Epithelial cell of proximal tubule (primary cell): ENCODE results near the gene LPCAT1. TPM values are rescaled to one million over a fixed set of nuclear protein-coding genes. Genes with fewer than 3 reads are reported as not detected.

Experiments
- DNase-seq: peaks from one replicate; pipeline ENCODE4 v3.0.0-alpha.2; 2011; ENCODE audit warnings: low read depth
- H3K4me3 ChIP-seq: 2 replicates; pipeline ENCODE4 v1.5.1; 2011; ENCODE audit warnings: low read depth, mild to moderate bottlenecking, low read length
- total RNA-seq: library from RNA; depleted of rRNA; stranded (reverse); fragments of >200 nt; gene quantifications from 2 replicates; pipeline ENCODE4 v1.2.3, GENCODE V29; 2015
- TF ChIP-seq, protein P1 (sequence below): conservative IDR thresholded peaks from 2 replicates; pipeline ENCODE4 v1.5.1; 2012; ENCODE audit warnings: low read depth, mild to moderate bottlenecking, low read length

The LPCAT1 gene
- total RNA-seq, 1 donor from 2014 or later = 105 TPM

DNA sequence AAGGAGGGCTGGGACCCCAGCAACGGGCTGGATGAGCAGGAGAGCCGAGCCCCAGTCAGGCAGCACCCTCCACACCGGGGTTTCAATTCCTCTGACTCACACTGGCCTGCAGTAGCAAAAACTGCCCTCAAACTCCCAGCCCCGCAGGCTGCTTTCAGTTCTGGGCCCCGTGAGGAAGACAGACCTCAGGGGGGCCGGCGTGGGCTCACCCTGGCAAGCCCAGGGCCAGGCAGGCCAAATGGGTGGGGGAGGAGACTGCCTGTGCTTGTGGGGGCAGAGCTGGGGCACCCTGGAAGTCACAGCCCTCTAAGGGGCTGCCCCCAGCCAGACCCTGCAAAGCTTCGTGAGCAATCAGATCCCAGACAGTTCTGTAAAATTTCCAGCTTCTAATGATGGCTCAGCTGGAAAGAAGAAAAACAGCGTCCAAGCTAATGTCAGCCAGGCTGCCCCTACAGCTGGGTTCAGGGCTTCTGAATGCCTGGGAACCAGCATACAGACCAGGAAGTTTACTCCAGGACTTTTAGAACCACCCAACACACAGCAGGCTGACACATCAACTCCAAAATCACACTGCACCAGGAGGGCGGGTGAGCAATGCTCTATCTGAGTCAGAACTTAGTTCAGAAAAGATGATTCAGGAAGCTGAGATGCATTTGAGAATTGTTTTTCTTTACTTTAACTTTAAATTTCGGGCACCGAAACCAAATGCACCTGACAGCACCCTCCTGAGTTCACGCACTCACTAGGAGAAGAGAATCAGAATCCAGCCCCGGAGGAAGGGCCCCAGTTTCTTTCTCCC is 34.7 kb downstream of the LPCAT1 start:
- no peak for DNase-seq
- TF ChIP-seq, protein P1, sequence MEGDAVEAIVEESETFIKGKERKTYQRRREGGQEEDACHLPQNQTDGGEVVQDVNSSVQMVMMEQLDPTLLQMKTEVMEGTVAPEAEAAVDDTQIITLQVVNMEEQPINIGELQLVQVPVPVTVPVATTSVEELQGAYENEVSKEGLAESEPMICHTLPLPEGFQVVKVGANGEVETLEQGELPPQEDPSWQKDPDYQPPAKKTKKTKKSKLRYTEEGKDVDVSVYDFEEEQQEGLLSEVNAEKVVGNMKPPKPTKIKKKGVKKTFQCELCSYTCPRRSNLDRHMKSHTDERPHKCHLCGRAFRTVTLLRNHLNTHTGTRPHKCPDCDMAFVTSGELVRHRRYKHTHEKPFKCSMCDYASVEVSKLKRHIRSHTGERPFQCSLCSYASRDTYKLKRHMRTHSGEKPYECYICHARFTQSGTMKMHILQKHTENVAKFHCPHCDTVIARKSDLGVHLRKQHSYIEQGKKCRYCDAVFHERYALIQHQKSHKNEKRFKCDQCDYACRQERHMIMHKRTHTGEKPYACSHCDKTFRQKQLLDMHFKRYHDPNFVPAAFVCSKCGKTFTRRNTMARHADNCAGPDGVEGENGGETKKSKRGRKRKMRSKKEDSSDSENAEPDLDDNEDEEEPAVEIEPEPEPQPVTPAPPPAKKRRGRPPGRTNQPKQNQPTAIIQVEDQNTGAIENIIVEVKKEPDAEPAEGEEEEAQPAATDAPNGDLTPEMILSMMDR = no peak
- no peak overlapping the region for H3K4me3 ChIP-seq

DNA sequence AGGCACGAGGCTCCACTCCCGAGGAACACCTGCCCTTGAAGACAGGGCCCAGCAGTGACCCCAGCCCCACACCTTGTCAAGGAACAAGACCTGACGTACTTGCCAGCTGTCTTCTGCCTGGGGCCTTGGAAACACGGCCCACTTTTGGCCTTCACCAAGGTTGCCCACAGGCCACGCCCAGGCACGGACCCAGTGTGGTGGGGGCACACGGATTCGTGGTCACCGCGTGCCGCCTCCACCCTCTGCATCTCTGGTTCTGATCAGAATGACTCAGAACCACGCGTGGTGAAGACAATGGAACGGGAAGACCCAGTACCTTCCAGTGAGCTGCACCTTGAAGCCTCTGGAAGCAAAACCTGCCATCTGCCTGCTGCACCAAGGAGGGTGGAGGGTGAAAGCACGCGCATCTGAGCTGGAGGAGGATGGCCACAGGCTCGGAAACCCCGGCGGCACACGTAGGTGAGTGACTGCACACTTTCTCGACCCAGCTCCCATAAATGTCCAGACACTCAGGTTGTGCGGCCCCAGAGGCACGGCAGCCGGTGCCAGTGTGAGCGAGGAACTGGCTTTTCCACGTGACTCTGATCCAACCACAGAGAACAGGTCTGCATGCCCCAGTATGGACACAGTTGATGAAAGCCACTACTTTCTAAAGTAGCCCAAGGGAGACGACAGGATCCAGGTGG is 36.5 kb downstream of the LPCAT1 start:
- TF ChIP-seq, protein P1 = no peak
- H3K4me3 ChIP-seq = no peak overlapping the region
- no peak for DNase-seq

DNA sequence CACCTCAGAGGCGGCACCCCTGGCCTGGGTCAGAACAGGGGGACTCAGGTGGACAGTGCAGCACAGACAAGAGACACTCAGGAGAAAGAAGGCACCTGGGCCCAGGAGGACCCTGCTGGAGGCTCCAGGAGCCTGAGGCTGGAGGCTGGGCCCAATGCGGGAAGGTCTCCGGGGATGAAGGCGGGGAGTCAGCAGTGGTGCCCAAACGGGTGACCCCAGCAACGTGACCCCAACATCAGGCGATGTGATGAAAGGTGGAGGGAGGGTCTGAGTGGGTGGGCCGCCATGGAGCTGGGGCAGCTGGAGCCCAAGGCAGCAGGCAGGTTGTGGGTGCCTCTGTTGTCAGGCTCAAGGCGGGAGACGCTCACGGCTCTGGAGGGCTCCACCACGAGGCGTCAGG is 37.5 kb downstream of the LPCAT1 start:
- H3K4me3 ChIP-seq = no peak overlapping the region
- TF ChIP-seq, protein P1 = no peak
- DNase-seq = no peak

DNA sequence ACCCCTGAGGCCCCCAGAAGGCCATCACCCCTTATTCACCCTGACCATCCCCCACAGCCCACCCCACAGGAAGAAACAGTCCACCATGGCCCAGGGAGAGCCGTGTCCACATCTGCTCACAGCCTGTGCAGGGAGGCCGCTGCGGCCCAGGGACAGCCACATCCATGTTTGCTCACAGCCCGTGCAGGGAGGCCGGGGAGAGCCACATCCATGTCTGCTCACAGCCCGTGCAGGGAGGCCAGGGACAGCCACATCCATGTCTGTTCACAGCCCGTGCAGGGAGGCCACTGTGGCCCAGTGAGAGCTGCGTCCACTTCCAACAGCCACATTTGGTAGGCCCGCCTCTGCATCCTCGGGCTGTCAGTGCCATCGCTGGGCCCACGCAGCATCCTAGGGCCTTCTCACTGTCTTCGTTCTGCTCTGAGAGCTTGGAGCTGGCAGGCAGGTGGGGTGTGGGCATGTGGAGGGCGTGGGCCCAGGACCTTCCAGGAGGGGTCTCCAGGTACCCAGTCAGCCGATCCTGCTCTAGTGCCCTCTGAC is 38.1 kb downstream of the LPCAT1 start:
- TF ChIP-seq, protein P1 = no peak
- no peak overlapping the region for H3K4me3 ChIP-seq
- DNase-seq = no peak

DNA sequence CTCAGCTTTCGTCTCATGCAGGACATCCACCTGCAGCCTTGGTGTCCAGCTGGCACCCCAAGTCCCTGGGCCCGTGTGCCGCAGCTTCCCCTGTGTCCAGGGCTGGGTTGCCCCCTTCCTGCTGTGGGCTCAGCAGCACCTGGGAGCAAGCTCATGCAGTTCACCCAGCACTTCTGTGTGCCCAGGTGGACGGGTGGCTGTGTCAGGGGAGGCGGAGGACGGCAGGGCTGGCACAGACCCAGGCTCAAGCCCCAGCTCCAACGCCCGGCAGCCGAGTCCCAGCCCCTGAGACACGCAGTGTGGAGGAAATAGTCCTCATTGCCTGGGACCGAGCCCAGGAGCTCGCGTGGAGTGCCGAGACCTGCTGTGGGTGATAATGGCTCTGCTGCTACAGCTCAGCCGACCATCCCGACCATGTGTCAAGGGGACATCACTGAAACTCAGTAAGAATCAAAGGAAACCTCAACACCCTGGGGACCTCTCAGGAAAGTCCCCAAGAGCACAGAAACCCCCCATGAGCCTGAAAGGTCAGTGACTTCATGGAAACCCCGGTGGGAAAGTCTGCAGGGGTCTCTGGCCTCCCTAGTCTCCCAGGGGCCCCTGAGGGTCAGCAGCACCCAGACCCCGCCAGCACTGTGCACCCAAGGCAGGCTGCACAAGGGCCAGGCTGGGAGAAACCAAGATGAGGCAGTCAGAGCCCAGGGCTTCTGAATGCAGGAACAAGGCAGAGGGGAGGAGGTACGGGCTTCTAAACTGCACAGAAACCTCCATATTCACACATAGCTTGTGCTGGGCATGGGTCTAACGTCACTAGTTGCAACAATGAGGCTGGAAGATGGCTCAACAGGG is 38.8 kb downstream of the LPCAT1 start:
- DNase-seq = no peak
- TF ChIP-seq, protein P1 = no peak
- H3K4me3 ChIP-seq = no peak overlapping the region

DNA sequence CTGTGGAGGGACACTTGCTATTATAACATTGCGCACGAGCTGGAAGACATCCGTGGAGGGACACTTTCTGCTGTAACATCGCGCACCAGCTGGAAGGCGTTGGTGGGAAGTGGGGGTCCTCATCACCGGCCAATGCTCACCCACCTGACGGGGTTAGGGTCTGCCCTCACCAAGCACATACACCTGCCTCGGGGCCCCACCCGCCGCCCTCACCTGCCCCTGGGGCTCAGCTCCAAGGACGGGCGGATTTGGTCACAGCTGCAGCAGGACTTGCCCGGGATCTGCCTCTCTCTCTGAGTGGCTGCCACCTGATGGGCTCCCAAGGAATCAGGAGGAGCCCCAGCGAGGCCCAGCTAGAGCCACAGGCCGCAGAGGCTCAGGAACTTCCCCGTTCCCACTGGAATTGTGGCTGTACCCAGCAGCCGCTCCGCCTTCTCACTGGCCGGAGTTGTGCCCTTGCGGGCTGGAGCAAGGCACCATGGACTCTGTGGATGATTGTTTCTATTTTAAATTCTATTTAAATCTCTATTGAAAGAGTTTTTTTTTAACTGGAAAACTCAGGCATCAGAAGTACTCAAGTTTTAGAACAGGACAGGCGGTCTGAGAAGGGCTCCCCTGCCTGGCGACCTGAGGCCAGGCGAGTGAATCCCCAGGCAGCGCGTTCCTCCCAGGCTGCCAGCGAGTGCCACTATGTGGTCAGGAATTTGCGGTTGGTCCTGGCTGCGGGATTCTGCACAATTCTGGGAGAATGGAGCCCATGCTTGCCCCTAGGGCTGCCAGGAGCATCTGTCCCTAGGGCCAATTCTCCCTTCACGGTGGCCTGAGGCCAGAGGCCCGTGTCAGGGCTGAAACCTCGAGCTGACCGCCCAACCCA is 39.7 kb downstream of the LPCAT1 start:
- H3K4me3 ChIP-seq = no peak overlapping the region
- TF ChIP-seq, protein P1 = no peak
- DNase-seq = no peak
